IPS-18a (cell line): ENCODE measurements around the gene TFDP1.

Experiments used
- H3K27ac ChIP-seq: one replicate; pipeline ENCODE4 v1.5.1; 2013; ENCODE audit warnings: low read length
- H3K27me3 ChIP-seq: one replicate; pipeline ENCODE4 v1.6.1; 2013; ENCODE audit warnings: mild to moderate bottlenecking, low read length; ENCODE audit not compliant: control insufficient read depth, insufficient read depth
- H3K36me3 ChIP-seq: one replicate; pipeline ENCODE4 v1.6.1; 2013; ENCODE audit warnings: low read depth, low read length; ENCODE audit not compliant: control insufficient read depth
- H3K4me1 ChIP-seq: one replicate; pipeline ENCODE4 v1.6.1; 2013; ENCODE audit warnings: low read depth, low read length; ENCODE audit not compliant: control insufficient read depth
- H3K4me3 ChIP-seq: one replicate; pipeline ENCODE4 v1.5.1; 2013; ENCODE audit warnings: low read length
- H3K9ac ChIP-seq: one replicate; pipeline ENCODE4 v1.6.1; 2013; ENCODE audit warnings: mild to moderate bottlenecking, low read length, moderate library complexity
- H3K9me3 ChIP-seq: one replicate; pipeline ENCODE4 v1.6.1; 2013; ENCODE audit warnings: low read depth, low read length; ENCODE audit not compliant: control insufficient read depth

The TFDP1 gene

GRCh38 chr13:113643593-113643992 is 59.0 kb downstream of the TFDP1 start:
- no peak overlapping the region for H3K9ac ChIP-seq
- H3K4me3 ChIP-seq, result no peak overlapping the region
- H3K36me3 ChIP-seq, result peaks cover 15% of the 10 kb centered on the region
- H3K27ac ChIP-seq, result no peak overlapping the region
- H3K27me3 ChIP-seq, result no peaks in the 10 kb centered on the region
- no peaks in the 10 kb centered on the region for H3K9me3 ChIP-seq
- H3K4me1 ChIP-seq, result no peaks in the 10 kb centered on the region

- H3K36me3 ChIP-seq, result peaks cover 9% of the 10 kb centered on the region
Observed at GRCh38 chr13:113644800-113645199, 60.2 kb downstream of the TFDP1 start.

GRCh38 chr13:113645329-113645728 is 60.8 kb downstream of the TFDP1 start:
- peaks cover 4% of the 10 kb centered on the region for H3K36me3 ChIP-seq
- no peaks in the 10 kb centered on the region for H3K9me3 ChIP-seq
- no peak overlapping the region for H3K27ac ChIP-seq
- H3K4me1 ChIP-seq, result no peaks in the 10 kb centered on the region
- no peak overlapping the region for H3K4me3 ChIP-seq
- no peak overlapping the region for H3K9ac ChIP-seq
- no peaks in the 10 kb centered on the region for H3K27me3 ChIP-seq

More at GRCh38 chr13:113644800-113645199, 60.2 kb downstream of the TFDP1 start:
- H3K4me1 ChIP-seq, result no peaks in the 10 kb centered on the region
- no peaks in the 10 kb centered on the region for H3K9me3 ChIP-seq
- H3K27ac ChIP-seq, result no peak overlapping the region
- H3K4me3 ChIP-seq, result no peak overlapping the region
- H3K9ac ChIP-seq, result no peak overlapping the region
- no peaks in the 10 kb centered on the region for H3K27me3 ChIP-seq

GRCh38 chr13:113646376-113646775 is 61.8 kb downstream of the TFDP1 start:
- H3K27me3 ChIP-seq, result no peaks in the 10 kb centered on the region
- no peaks in the 10 kb centered on the region for H3K9me3 ChIP-seq
- no peaks in the 10 kb centered on the region for H3K36me3 ChIP-seq
- H3K9ac ChIP-seq, result no peak overlapping the region
- no peak overlapping the region for H3K4me3 ChIP-seq
- H3K27ac ChIP-seq, result no peak overlapping the region
- no peaks in the 10 kb centered on the region for H3K4me1 ChIP-seq

- Histone ChIP-seq H3K27me3 (no peaks in the 10 kb centered on the region), H3K27ac (no peak overlapping the region), H3K36me3 (no peaks in the 10 kb centered on the region), H3K4me3 (no peak overlapping the region), H3K4me1 (no peaks in the 10 kb centered on the region), H3K9me3 (no peaks in the 10 kb centered on the region), H3K9ac (no peak overlapping the region)
Observed at GRCh38 chr13:113646921-113647340, 62.4 kb downstream of the TFDP1 start.

- H3K27ac ChIP-seq, result no peak overlapping the region
- no peak overlapping the region for H3K9ac ChIP-seq
- H3K27me3 ChIP-seq, result no peaks in the 10 kb centered on the region
- H3K9me3 ChIP-seq, result no peaks in the 10 kb centered on the region
- no peaks in the 10 kb centered on the region for H3K4me1 ChIP-seq
- no peak overlapping the region for H3K4me3 ChIP-seq
- no peaks in the 10 kb centered on the region for H3K36me3 ChIP-seq
Observed at GRCh38 chr13:113647351-113648215, 63.0 kb downstream of the TFDP1 start.

GRCh38 chr13:113648216-113648610 is 63.7 kb downstream of the TFDP1 start:
- Histone ChIP-seq H3K27me3 (no peaks in the 10 kb centered on the region), H3K36me3 (no peaks in the 10 kb centered on the region), H3K27ac (no peak overlapping the region), H3K4me1 (no peaks in the 10 kb centered on the region), H3K4me3 (no peak overlapping the region), H3K9ac (no peak overlapping the region), H3K9me3 (no peaks in the 10 kb centered on the region)

- Histone ChIP-seq H3K4me1 (no peaks in the 10 kb centered on the region), H3K9ac (no peak overlapping the region), H3K4me3 (no peak overlapping the region), H3K36me3 (no peaks in the 10 kb centered on the region), H3K27ac (no peak overlapping the region), H3K9me3 (no peaks in the 10 kb centered on the region), H3K27me3 (no peaks in the 10 kb centered on the region)
Observed at GRCh38 chr13:113649212-113649611, 64.7 kb downstream of the TFDP1 start.

GRCh38 chr13:113650275-113650674 is 65.7 kb downstream of the TFDP1 start:
- H3K9ac ChIP-seq, result no peak overlapping the region
- H3K4me1 ChIP-seq, result no peaks in the 10 kb centered on the region
- no peak overlapping the region for H3K4me3 ChIP-seq
- no peak overlapping the region for H3K27ac ChIP-seq
- no peaks in the 10 kb centered on the region for H3K27me3 ChIP-seq
- H3K36me3 ChIP-seq, result no peaks in the 10 kb centered on the region
- no peaks in the 10 kb centered on the region for H3K9me3 ChIP-seq

GRCh38 chr13:113650731-113651148 is 66.2 kb downstream of the TFDP1 start:
- Histone ChIP-seq H3K9me3 (no peaks in the 10 kb centered on the region), H3K4me3 (no peak overlapping the region), H3K36me3 (no peaks in the 10 kb centered on the region), H3K9ac (no peak overlapping the region), H3K4me1 (no peaks in the 10 kb centered on the region), H3K27me3 (no peaks in the 10 kb centered on the region), H3K27ac (no peak overlapping the region)

- no peaks in the 10 kb centered on the region for H3K4me1 ChIP-seq
- H3K36me3 ChIP-seq, result no peaks in the 10 kb centered on the region
- no peak overlapping the region for H3K27ac ChIP-seq
- H3K9me3 ChIP-seq, result no peaks in the 10 kb centered on the region
- no peaks in the 10 kb centered on the region for H3K27me3 ChIP-seq
- H3K9ac ChIP-seq, result no peak overlapping the region
- no peak overlapping the region for H3K4me3 ChIP-seq
Observed at GRCh38 chr13:113651511-113652403, 67.2 kb downstream of the TFDP1 start.
